Esophagus squamous epithelium (tissue), 4 donors: ENCODE results near the gene CLEC4C.

Source experiments
- POLR2A ChIP-seq, 4 donors: fragments of 450-650 bp; IDR thresholded peaks; one replicate each; pipeline ENCODE4 v1.6.1; 2017; ENCODE audit warnings: antibody characterized with exemption in 4 of 4, mild to moderate bottlenecking in 4 of 4, moderate library complexity in 3 of 4
- TF ChIP-seq, protein P1 (sequence below), 6 experiments: fragments of 450-650 bp in 4 of 6; fragments of 200-600 bp in 2 of 6; sonication (generic) in 2 of 6; IDR thresholded peaks; one replicate each; pipeline ENCODE4 v1.5.1; 2016 to 2019; ENCODE audit warnings: antibody characterized with exemption in 6 of 6, mild to moderate bottlenecking in 4 of 6, moderate library complexity in 4 of 6

DNA sequence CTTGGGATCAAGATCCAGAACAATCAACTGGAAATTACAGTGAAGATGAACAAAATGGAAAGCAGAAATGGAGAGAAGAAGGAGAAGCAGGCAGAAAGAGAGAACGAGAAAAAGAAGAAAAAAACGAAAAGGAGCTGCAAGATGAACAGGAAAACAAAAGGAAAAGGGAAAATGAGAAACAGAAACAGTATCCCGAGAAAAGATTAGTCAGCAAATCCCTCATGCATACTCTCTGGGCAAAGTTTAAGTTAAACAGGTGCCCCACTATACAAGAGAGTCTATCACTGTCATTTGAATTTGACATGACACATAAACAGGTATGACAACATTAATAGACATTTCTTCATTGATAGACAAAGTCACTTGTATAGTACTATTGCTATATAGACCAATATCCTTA, 22.8 kb upstream of the CLEC4C start:
- TF ChIP-seq, protein P1, sequence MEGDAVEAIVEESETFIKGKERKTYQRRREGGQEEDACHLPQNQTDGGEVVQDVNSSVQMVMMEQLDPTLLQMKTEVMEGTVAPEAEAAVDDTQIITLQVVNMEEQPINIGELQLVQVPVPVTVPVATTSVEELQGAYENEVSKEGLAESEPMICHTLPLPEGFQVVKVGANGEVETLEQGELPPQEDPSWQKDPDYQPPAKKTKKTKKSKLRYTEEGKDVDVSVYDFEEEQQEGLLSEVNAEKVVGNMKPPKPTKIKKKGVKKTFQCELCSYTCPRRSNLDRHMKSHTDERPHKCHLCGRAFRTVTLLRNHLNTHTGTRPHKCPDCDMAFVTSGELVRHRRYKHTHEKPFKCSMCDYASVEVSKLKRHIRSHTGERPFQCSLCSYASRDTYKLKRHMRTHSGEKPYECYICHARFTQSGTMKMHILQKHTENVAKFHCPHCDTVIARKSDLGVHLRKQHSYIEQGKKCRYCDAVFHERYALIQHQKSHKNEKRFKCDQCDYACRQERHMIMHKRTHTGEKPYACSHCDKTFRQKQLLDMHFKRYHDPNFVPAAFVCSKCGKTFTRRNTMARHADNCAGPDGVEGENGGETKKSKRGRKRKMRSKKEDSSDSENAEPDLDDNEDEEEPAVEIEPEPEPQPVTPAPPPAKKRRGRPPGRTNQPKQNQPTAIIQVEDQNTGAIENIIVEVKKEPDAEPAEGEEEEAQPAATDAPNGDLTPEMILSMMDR (IDR thresholded peaks at IDR 0.05): no peak
- no peak for TF ChIP-seq POLR2A (IDR thresholded peaks at IDR 0.05)
